ENCODE measurements around the gene DOCK9. TPM values are rescaled to one million over a fixed set of nuclear protein-coding genes. Genes with fewer than 3 reads are reported as not detected.

DOCK9 gene
- total RNA-seq, 2 donors from 2014 or later = 107 to 117 TPM

DNA sequence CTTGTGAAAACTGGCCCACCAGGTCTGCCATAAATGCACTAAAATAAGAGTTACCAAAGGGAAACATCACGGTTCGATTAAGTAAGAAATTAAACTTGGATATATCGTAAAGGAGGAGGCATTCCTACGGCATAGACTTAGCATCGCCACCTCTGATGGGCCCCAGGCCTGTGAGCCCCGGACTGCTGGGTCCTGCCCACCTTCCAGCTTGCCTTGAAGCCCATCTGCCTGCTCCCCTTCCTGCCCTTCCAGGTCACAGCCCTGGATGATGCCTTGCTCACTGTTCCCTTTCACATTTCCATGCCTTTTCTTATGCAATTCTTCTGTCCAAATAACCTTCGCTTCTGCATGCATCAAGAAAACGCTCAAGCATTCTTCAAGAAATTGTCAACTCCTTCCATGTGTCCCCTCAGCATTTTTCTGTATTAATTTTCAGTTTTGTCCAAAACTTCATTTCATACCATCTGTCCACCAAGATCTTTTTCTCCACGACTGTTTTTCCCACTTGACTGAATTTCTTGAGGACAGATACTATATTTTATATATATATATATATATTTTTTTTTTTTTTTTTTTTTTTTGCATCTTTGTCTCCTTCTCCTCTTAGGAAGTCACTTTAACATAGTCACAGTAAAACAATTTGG is 91.2 kb downstream of the DOCK9 start:
- no peaks in the 10 kb centered on the region for H3K36me3 ChIP-seq
- no peak overlapping the region for H3K4me3 ChIP-seq

DNA sequence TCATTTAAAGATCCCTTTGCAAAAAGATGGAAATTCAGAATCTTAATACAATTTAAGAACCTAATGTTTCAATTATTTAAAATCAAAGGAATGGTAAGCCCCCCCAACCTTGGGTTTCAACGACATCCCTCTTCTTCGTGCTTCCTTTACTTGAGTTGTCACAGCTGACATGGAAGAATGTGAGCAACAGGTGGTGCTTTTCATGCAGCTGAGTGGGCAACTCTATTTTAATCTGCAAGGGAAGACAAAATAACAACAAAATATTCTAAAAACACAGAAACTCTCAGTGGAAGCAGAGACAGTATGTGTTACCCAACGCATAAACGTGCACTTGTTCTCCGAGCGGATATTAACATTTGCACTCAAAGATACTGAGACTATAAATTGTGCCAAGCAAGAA is 92.3 kb downstream of the DOCK9 start:
- Histone ChIP-seq H3K4me3 (no peak overlapping the region), H3K9me3 (no peaks in the 10 kb centered on the region), H3K27ac (no peak overlapping the region), H3K4me1 (replicated peaks) (no peaks in the 10 kb centered on the region), H3K36me3 (no peaks in the 10 kb centered on the region), H3K27me3 (replicated peaks; ENCODE audit: insufficient read depth) (no peaks in the 10 kb centered on the region)
- no peak for TF ChIP-seq POLR2AphosphoS5 (IDR thresholded peaks at IDR 0.05)
- no peak for TF ChIP-seq POLR2A (IDR thresholded peaks at IDR 0.05)
- TF ChIP-seq CTCF (IDR thresholded peaks at IDR 0.05) = no peak
- no peak for DNase-seq (ENCODE audit: low spot score)
- intact Hi-C loops (cut with DNase I) = no loop called here
- 92% methylated on average over 6 of the region's 6 CpGs for WGBS

More for the DNA sequence above, 91.2 kb downstream of the DOCK9 start:
- H3K9me3 ChIP-seq = no peaks in the 10 kb centered on the region
- TF ChIP-seq POLR2A (IDR thresholded peaks at IDR 0.05) (no peak), CTCF (IDR thresholded peaks at IDR 0.05) (no peak)
- no peak for DNase-seq (ENCODE audit: low spot score)
- H3K27me3 ChIP-seq (replicated peaks; ENCODE audit: insufficient read depth) = no peaks in the 10 kb centered on the region
- H3K4me1 ChIP-seq (replicated peaks) = no peaks in the 10 kb centered on the region
- H3K27ac ChIP-seq = no peak overlapping the region
- intact Hi-C loops (cut with DNase I) = no loop called here
- WGBS = 97% methylated on average over 9 of the region's 9 CpGs

DNA sequence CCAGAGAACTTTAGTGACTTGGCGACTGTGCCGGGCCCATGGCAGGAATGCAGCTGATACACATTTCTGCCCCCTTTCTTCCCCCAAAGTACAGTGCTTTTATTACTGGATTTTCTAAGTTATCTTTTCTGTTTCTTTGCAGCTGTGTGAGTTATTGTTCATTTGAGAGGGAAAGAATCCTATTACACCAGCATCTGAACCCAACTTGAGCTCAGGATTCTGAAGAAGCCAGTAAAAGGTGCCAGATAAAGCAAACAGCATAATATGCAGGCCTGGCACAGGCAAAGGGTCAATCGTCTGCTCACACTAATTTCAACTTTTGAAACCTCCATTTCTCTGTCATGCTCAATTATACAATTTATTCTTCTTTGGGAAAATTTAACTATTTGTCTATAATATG is 93.9 kb downstream of the DOCK9 start:
- WGBS = 42% methylated on average over 3 of the region's 3 CpGs
- H3K9me3 ChIP-seq = no peaks in the 10 kb centered on the region
- H3K36me3 ChIP-seq = no peaks in the 10 kb centered on the region
- DNase-seq (ENCODE audit: low spot score) = no peak
- H3K27me3 ChIP-seq (replicated peaks; ENCODE audit: insufficient read depth) = no peaks in the 10 kb centered on the region
- no peak overlapping the region for H3K27ac ChIP-seq
- intact Hi-C loops (cut with DNase I) = no loop called here
- no peak overlapping the region for H3K4me3 ChIP-seq
- TF ChIP-seq CTCF (IDR thresholded peaks at IDR 0.05) = no peak
- no peak for TF ChIP-seq POLR2AphosphoS5 (IDR thresholded peaks at IDR 0.05)
- TF ChIP-seq POLR2A (IDR thresholded peaks at IDR 0.05) = no peak
- H3K4me1 ChIP-seq (replicated peaks) = no peaks in the 10 kb centered on the region

GRCh38 chr13:98881390-98881789 is 96.5 kb downstream of the DOCK9 start:
- no peak for TF ChIP-seq POLR2AphosphoS5 (IDR thresholded peaks at IDR 0.05)
- no peak for TF ChIP-seq POLR2A (IDR thresholded peaks at IDR 0.05)
- no peak for TF ChIP-seq CTCF (IDR thresholded peaks at IDR 0.05)
- no peaks in the 10 kb centered on the region for H3K9me3 ChIP-seq
- DNase-seq (ENCODE audit: low spot score) = no peak
- no peaks in the 10 kb centered on the region for H3K36me3 ChIP-seq
- no peaks in the 10 kb centered on the region for H3K27me3 ChIP-seq (replicated peaks; ENCODE audit: insufficient read depth)
- WGBS = 97% methylated on average over 2 of the region's 2 CpGs
- H3K4me3 ChIP-seq = no peak overlapping the region
- intact Hi-C loops (cut with DNase I) = no loop called here
- no peaks in the 10 kb centered on the region for H3K4me1 ChIP-seq (replicated peaks)
- H3K27ac ChIP-seq = no peak overlapping the region

GRCh38 chr13:98880677-98881076 is 97.2 kb downstream of the DOCK9 start:
- H3K27ac ChIP-seq = no peak overlapping the region
- H3K9me3 ChIP-seq = no peaks in the 10 kb centered on the region
- H3K36me3 ChIP-seq = no peaks in the 10 kb centered on the region
- intact Hi-C loops (cut with DNase I) = no loop called here
- H3K4me1 ChIP-seq (replicated peaks) = no peaks in the 10 kb centered on the region
- no peaks in the 10 kb centered on the region for H3K27me3 ChIP-seq (replicated peaks; ENCODE audit: insufficient read depth)
- no peak overlapping the region for H3K4me3 ChIP-seq
- WGBS = 88% methylated on average over 2 of the region's 2 CpGs
- no peak for DNase-seq (ENCODE audit: low spot score)
- TF ChIP-seq POLR2AphosphoS5 (IDR thresholded peaks at IDR 0.05) (no peak), POLR2A (IDR thresholded peaks at IDR 0.05) (no peak)

Data from prostate gland (tissue), 2 donors.